ENCODE results near the gene SIK3.

SIK3 gene

DNA sequence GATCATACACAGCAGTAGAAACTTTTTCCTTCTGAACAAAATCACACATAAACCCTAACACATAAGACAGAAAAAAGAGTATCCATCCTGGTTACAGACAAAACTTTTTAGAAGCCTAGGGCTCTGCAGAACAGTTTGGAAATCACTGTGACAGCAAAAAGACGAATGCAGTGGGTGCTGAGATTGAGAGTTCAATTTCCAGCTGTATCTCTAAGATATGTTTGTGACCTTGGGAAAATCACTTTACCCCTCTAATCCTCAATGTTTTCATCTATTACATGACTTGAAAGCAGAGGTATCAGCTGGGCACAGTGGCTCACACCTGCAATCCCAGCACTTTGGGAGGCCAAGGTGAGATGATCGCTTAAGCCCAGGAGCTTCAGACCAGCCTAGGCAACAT, 128.5 kb downstream of the SIK3 start:
- no peak for DNase-seq (ENCODE audit: low spot score)

- no peak for DNase-seq (ENCODE audit: low spot score)
Observed at GRCh38 chr11:116964269-116964668, 134.0 kb downstream of the SIK3 start.

DNA sequence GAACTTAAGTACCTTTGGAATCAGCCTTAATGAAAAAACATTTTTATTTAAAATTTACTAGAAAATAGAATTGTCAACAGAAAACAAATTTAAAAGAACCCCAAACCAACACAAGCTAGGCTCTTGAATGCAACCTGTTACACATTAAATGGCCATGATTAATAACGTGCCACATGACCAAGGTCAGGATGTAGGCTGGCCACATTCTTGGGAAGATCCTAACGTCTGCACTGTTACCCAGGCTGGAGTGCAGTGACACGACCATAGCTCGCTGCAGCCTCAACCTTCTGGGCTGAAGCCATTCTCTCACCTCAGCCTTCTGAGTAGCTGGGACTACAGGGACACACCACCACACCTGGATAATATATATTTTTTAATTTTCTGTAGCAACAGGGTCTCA, 134.4 kb downstream of the SIK3 start:
- no peak for DNase-seq (ENCODE audit: low spot score)

- no peak for DNase-seq (ENCODE audit: low spot score)
Observed at GRCh38 chr11:116962108-116962507, 136.1 kb downstream of the SIK3 start.

GRCh38 chr11:116960930-116961329, 137.3 kb downstream of the SIK3 start:
- no peak for DNase-seq (ENCODE audit: low spot score)

GRCh38 chr11:116958246-116958645, 140.0 kb downstream of the SIK3 start:
- DNase-seq (ENCODE audit: low spot score) = no peak

- no peak for DNase-seq (ENCODE audit: low spot score)
Observed at GRCh38 chr11:116955949-116956348, 142.3 kb downstream of the SIK3 start.

DNA sequence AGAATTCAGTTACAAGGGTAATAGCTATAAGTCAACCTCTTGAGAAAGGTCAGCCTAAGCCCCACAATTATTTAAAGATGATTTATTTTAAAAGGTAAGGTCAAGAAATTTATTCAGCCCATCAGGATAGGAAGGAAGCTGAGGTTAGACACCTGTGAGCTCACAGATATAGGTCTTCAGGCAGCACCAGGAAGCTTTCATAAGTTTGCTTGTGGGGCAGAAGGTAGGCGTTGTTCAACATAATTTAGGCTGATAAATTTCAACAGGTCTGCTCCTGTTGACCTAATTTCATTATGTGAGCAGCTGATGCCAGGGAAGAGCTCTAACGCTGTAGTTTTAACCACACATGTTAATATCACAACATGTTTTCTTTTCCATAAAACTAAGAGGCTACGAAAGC, 142.7 kb downstream of the SIK3 start:
- no peak for DNase-seq (ENCODE audit: low spot score)

DNA sequence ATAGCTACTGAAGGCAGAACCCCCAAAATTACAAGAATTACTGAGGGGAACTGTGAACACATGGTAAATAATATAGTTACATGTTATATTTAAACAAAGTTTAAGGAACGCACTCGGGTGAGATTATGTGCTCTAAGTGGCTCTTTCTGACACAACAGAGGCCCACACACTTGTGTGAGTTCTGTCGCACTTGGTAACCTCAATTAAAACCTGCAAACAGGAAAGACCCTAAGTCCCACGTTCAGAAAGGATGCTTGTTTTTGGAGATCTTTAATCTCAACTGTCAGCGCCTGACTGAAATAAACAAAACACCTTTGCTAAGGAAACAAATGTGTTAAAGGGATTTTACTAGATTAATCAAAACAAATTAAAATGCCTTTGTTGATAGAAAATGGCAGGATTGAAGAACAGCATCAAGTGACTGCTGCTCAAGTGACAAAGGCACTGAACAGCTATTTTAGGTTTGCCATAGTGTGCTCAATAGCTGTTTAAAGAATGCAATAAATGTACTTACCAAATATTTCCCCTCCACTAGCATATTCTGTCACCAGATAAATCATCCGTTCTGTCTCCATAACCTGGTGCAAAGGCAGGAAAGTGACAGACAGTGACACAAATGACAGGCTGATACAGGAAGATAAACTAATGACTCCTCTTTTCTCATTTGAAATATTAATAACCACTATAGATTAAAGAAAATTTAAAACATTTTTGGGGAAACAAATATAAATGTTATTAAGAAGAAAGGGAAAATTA, 144.5 kb downstream of the SIK3 start:
- DNase-seq (ENCODE audit: low spot score) = no peak

- no peak for DNase-seq (ENCODE audit: low spot score)
Observed at GRCh38 chr11:116951762-116952161, 146.5 kb downstream of the SIK3 start.

GRCh38 chr11:116950210-116950609, 148.0 kb downstream of the SIK3 start:
- no peak for DNase-seq (ENCODE audit: low spot score)

- no peak for DNase-seq (ENCODE audit: low spot score)
Observed at GRCh38 chr11:116948391-116948790, 149.8 kb downstream of the SIK3 start.

GRCh38 chr11:116946414-116946813, 151.8 kb downstream of the SIK3 start:
- no peak for DNase-seq (ENCODE audit: low spot score)

DNA sequence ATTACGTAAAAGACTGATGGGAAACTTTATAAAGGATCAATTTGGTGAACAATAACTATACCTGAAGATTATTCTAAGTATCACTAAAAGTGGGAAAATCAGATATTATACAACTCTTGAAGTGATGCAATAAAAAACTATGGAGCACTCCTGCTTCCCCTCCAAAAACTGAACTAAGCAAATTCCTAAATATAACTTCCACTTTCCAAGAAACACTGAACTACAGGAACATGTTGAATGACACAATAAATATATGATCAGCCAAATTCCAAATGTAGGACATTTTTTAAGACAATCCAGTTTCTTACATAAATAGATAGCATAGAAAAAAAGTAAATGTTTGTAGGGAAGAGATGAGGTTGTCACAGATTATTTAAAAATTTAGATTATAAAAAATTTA, 158.7 kb downstream of the SIK3 start:
- DNase-seq (ENCODE audit: low spot score) = no peak

DNA sequence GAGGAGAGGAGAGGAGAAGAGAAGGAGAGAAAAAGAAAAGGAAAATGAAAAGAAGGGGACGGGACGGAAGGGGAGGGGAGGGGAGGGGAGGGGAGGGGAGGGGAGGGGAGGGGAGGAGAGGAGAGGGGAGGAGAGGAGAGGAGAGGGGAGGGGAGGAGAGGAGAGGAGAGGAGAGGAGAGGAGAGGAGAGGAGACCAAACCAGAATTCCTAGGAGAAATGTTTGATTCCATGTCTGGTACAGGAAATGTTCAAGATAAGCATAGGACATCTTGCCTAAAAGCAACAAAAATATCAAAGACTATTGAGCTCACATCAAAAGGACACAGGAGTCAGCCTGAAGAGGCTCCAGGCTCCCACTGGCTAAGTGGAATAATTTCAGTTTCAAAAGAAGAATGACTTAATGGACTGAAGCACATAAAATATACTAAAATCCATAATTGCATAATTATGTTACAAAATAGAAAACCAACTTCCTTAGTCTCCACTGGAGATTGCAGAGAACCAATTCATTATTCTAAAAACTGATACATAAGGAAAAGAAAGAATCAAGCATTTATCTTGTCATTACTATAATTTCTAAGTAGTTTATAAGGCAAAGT, 159.7 kb downstream of the SIK3 start:
- DNase-seq (ENCODE audit: low spot score) = no peak

DNA sequence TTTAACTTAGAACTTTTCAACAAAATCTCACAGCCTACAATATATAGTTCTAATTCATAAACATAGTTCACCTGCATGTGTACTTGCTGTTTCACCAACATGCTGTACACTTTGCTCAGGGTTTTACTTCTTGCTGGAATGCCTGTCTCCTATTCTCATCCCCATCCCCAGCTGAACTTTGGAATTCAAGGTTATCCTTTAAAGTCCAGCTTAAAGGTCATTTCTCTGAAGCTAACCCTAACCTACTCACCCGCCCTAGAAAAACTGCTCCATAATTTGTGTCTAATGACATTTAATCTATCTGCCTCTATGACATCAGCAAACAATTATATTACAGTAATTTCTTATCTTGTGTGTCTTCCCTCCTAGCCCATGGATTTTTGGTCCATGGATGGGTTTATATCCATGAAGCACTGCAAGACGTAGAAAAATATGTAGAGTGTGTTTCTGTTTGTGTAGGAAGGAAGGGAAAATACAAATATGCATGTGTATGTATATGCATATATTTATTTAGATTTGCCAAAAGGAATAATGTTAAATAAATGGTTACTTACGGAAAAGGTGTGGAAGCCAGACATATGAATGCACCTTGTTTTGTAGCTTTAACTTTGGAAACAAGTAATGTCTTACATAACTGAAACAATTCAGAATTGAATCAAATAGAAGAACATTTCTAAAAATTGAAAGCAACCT, 161.3 kb downstream of the SIK3 start:
- DNase-seq (ENCODE audit: low spot score) = no peak

DNA sequence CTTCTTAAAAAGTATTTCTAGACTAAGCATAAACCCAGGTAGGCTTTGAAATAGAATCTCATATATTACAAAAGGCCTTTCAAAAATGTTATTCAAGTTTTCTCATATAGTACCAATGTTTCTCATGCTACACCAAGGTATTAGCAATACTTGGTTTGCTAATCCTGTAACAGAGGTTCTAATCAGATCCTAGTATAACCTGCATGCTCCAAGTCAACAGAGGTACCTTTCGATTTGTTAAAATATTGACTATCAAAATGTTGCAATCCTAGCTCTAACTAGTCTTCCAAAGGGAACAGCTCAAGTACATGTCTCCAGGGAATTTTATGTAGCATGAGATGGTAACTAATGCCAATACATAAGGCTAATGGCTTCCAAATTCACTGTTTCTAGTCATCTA, 162.7 kb downstream of the SIK3 start:
- DNase-seq (ENCODE audit: low spot score) = no peak

GRCh38 chr11:116935089-116935488, 163.1 kb downstream of the SIK3 start:
- DNase-seq (ENCODE audit: low spot score) = no peak

DNA sequence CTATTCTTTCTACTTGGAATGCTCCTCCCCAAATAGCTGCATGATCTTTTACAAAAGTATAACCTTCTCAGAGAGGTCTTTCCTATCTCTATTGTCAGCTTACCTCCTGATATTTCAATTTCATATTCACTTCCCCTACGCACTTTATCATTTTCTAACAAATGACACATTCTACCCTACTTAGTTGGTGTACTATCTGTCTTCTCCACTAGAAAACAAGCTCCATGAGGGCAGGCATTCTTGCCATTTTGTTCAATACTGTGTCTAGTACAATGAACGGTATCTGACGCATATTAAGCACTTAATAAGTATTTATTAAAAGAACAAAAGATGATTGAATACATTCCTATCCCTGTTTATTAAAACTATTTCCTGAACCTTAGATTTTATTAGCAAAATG, 164.3 kb downstream of the SIK3 start:
- no peak for DNase-seq (ENCODE audit: low spot score)

DNA sequence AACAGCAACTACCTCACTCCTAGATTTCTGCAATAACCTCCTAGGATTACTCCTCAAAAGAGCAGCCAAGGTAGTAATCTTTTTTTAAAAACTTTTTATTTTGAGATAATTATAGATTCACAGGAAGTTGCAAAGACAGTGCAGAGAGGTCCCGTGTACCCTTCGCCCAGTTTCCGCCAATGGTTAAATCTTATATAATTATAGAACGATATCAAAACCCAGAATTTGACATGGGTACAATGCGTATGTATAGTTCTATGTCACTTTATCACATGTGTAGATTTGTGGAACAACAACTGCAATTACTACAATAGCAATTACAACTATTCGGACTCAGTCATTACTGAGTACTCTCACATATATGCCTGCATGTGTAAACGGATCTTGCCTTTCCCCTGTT, 166.0 kb downstream of the SIK3 start:
- DNase-seq (ENCODE audit: low spot score) = no peak

DNA sequence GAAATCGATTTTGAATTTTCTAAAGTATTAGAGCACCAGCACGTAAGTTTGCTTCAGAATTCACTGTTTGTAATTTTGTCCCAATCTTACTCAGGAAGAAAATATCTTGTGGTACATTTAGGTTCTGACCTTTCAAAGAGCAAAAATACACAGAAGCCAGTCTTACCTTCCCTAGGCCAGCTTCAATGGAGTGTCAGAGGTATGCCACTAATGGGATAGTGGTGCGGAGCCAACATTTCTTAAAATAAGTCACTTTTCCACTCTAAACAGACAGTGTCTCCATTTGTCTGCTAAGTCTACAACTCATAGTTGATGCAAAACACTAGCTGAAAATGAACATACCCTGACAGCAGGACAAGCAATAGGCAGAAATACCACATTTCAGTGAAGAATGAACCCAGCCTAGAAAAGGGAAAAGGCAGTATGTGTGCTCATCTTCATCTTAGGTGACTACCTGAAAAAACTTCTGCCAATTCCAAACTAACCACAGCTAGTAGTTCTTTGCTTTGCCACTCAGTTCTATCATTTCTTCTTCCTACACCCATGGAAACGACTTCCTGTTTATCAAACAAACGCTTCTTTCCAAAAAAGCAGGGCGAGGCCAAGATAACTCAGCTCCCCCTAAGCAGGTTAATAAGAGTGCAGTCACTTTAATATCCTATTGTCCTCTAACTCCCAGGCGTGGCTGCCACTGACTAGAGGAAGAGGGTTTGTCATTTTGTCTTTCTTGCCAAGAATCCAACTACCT, 166.8 kb downstream of the SIK3 start:
- no peak for DNase-seq (ENCODE audit: low spot score)

DNA sequence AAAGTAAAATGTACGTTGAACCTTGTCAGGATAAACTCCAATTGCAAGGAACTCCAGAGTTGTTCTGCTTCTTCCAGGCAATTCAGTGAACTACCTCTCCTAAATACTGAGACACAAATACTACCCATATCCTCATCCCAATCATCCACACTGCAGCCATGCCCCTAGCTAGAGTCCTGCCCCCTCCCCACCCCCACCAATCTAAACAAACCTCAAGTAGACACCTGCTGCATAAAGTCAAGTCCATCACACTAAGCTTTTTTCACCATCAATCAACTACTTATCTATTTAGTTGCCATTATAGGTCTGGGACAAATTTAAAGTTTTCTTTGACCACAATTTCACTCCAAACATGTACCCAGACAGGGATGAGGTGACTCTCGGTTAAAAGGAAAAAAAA, 167.6 kb downstream of the SIK3 start:
- no peak for DNase-seq (ENCODE audit: low spot score)

- no peak for DNase-seq (ENCODE audit: low spot score)
Observed at GRCh38 chr11:116930177-116930576, 168.1 kb downstream of the SIK3 start.
